NCI-H2196 (cell line): ENCODE results near the gene PTPRN2.
A peak's percentile ranks its signal among the peaks of the same experiment; 100 is the strongest.

Experiments
- DNase-seq: peaks from one replicate; lab custom pipeline; 2025; ENCODE audit not compliant: unreplicated experiment; lab: John Stamatoyannopoulos, UW

Gene PTPRN2

DNA sequence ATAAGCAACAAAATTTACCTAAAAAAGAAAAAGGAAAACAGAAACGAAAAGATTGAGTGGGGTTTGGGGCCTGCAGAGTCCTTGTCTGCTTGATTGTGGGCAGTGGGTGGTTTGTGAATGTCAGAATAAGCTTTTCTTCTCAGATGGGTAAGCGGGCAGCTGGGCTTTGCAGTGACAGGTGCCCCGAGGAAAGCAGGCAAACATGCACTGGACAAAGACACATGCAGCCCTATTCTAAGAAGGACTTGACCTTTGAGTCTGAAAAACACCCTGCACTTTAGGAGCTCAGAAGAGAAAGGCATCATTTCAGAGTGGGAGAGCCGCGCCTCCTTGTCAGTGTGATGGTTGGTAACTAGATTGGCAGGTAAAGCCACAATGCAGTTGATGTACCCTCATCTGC lies 562.7 kb downstream of the PTPRN2 start:
- DNase-seq: no peak

DNA sequence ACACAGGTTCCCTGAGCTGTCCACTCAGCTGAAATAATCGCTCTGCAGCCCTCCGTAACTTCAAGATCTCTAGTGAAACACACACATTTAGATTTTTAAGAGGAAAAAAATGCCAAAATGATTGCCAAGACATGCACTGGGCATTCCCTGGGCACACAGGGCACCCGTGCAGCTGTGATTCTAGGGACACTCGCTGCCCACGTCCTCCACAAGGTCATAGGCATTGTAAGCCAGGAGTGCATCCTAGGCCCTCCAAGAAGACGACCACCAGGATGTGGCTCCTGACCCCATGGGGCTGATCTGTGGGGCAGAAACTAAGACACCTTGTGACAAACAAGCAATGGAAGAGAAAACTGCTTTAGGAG lies 563.3 kb downstream of the PTPRN2 start:
- DNase-seq: no peak

- no peak for DNase-seq
These were observed 563.8 kb downstream of the PTPRN2 start for GRCh38 chr7:158023681-158024350.

DNA sequence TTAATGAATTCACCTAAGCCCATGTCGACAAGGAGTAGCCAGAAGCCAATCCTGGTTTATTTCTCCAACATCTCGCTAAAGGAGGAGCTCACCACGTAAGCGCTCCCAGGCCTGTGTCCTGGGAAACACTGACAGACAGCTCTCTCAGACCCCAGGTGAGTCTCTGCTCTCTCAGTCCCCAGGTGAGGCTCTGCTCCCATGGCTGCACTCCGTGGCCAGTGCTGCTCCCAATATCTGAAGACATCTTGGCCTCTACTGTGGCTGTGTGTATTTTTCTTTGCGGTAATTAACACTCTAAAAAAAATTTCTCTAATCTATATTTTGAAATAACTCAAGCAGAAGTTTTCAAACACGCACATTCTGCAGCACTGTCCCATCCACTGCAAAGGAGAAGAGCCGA lies 564.5 kb downstream of the PTPRN2 start:
- no peak for DNase-seq

DNA sequence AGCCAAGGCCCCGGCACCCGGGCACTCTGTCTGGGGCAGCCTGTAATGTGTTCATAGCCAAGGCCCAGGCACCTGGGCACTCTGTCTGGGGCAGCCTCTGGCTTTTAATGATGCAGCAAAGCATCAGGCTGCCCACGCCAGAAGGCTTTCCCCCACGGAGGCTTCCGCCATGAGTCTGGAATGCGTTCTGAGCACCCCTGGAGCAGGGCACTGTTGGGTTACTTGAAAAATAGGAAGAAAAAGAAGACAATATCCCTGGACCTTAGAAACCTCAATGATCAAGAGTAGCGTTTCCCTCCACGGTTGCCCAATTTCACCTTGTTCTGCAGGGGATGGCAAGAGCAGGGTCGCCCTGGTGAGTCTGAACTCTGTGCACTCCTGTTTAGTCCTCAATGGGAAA lies 565.0 kb downstream of the PTPRN2 start:
- DNase-seq: no peak

DNA sequence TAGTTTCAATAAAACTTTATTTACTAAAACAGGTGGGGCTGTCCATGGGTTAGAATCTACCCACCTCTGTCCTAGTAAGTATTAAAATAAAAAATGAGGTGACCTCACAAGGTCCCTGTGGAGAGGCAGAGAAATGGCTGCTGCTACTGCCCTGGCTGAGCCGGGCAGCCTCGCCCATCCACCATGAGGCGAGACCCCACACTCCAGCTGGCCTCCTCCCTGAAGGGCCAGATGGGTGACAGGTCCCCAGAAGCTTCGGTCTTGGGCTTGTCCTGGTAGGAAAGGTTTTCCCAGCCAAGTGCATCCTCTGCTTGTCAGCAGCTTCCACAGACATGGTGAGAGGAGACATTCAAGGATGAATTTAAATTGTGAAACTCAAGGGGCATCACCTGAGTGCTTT lies 565.8 kb downstream of the PTPRN2 start:
- DNase-seq: no peak

- DNase-seq: no peak
These were observed 566.9 kb downstream of the PTPRN2 start for GRCh38 chr7:158020706-158021095.

DNA sequence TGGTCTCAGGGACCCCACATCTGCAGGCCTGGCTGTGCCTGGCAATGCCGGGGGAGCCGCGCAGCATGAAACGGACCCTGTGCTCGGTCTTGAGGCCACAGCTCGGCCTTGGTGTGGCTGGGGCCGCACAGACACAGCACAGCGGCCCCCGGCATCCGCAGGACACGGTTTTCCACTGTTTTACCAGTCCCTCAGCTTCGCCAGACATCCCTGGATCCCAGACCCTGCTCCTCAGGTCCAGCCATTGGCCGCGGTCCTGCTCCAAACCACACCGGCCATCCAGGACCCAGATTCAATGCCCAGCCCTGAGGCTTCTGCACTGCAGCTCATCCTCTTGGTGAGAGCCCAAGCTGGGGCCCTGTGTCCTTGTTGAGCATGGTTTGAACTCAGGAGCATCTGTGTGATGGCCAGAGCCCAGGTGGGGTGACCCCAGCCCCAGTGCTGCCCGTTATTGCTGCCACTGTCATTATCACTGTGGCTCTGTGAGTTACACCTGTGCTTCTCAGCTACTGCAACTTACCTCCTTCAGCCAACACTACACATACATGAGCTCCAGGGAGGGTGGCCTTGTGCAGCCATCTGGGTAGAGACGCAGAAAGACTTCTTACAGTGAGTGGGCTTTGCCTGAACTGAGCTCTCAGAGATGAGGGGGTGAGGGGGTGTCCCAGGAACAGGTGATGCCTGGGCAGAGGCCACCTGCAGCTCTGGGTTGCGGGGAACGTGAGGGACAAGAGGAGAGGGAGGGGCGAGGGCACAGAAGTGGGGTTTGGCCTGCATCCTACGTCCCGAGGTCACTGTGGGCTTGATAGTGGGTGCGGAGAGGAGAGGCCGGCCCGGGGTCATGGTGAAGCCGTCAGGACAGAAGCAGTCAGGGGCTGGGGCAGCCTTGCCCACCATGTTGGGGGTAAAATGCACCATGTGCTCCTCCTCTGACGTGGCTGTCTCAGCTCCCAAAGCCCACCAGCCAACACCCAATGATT lies 567.6 kb downstream of the PTPRN2 start:
- no peak for DNase-seq

- DNase-seq: no peak
These were observed 568.5 kb downstream of the PTPRN2 start for GRCh38 chr7:158018971-158019645.

DNA sequence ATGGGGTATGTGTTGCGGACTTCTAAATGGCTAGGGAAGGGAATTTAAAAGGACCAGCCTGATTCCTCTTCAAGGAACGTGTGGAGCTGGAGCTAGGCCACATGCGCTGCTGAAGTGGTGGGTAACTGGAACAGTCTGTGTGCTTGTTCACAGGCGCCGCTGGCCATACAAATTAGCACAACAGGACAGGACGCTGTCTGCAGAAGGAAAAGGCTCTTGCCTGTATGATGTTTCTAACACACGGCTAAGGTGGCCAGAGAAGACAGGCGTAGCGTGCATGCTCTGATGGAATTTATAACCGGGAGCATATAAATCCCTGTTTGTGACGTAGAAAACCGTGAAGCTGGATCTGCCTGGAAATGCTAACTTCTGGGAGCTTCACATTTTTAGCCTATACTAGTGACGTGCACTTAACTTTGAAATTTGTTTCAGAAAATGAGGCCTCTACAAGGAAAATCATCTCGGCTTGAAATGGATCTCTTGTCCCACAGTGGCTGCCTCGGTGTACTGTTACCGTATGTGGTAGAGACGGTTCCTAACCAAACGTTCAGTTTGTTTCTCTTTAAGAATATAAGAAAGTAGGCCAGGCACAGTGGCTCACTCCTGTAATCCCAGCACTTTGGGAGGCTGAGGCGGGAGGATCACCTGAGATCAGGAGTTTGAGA lies 569.4 kb downstream of the PTPRN2 start:
- DNase-seq: no peak

GRCh38 chr7:158017111-158018097 lies 570.2 kb downstream of the PTPRN2 start:
- no peak for DNase-seq

DNA sequence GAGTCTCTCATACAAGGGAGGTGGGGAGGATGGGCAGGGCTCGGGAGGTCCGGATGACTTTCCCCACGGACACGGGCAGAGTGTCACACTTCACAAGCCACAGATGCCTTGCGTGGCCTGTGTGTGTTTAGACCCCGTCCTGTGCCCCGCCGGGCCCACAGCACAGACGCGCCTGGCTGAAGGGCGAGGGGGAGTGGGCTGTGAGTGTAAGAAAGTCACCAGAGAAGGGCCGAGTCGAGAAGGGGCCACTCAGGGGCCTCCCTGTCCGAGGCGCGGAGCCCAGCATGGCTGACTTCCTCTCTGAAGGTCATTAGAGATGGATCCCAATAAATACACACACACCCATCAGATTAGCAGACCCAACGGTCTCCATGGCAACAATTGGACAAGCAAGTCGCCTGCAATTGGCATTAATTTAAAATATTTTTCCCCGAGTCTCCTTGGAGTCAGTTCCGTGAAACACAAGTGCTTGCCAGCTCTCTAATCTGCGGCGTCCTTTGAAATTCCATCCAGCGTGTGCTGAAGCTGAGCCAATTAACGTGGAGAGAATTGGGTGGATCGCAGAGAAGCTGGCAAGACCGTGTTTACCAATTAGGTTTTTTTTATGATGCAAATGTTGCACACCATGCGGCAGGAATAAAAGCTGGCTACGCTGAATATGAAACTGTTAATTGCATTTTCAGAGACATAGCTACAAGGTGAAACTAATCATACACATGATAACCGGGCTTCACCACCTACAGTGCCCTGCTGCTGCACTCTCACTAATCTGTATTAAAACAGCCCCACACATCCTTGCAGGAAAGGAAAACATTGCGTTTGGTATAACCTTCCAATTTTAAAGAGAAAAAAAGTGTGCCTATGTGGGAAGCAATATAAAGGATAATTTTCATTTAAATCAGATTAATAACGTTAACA lies 571.2 kb downstream of the PTPRN2 start:
- peak; percentile 13 for DNase-seq

- DNase-seq: no peak
These were observed 572.0 kb downstream of the PTPRN2 start for GRCh38 chr7:158015403-158016179.

GRCh38 chr7:158014976-158015375 lies 572.6 kb downstream of the PTPRN2 start:
- DNase-seq: no peak

GRCh38 chr7:158013085-158013668 lies 574.4 kb downstream of the PTPRN2 start:
- peak; percentile 2 for DNase-seq

- no peak for DNase-seq
These were observed 575.7 kb downstream of the PTPRN2 start for GRCh38 chr7:158011941-158012340.

DNA sequence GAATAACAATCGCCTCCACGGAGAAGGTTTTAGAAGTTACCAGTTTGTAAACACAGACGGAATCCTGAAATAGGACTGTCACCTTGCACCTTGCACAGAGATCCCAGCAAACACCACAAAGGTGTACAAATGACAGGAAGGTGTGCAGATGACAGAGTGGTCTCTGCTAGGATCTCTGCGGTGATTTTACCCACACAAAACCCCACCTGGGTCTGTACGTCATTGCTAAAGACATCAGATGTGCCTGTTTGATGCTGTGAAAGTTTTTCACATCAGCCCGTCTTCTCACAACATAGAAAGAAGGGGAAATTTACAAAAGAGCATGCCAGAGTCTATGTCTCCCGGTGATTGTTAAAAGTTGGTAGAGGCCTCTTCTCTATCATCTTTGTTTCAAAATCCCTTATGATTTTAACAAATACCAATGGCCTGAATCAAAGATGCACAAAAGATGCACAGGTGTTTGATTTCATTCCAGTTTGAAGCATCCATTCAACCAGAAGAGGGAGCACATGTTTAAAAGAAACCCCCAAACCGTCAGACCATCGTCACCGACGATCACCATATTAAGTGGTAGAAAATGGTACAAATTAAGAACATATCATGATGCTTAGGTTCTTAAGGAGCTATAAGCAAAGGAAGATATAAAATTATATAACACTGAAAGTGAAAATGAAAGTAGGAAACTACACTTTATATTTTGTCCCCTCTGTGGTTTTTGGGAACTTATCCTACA lies 576.5 kb downstream of the PTPRN2 start:
- no peak for DNase-seq
